GM12878 (cell line): ENCODE results near the gene SSH2. TPM values are rescaled to one million over a fixed set of nuclear protein-coding genes. Genes with fewer than 3 reads are reported as not detected.
A peak's percentile ranks its signal among the peaks of the same experiment; 100 is the strongest.

ENCODE experiments used
- ATAC-seq: fragments of 200-7000 bp; cut with Tn5 transposase; 3 replicates; pipeline ENCODE4 v1.9.1; 2020; ENCODE audit warnings: mild to moderate bottlenecking, moderate library complexity
- BruUV-seq: library from RNA; stranded (reverse); fragments of 400-500 nt; replicated peaks from 2 replicates; lab custom pipeline; 2021; lab: Mats Ljungman, UMichigan
- CTCF ChIA-PET: fragments of 300-600 bp; sonication (Branson Sonifier 250); formaldehyde crosslinking; extraction: SDS; loops from one replicate; lab custom pipeline; 2021; ENCODE audit warnings: inconsistent platforms; lab: Yijun Ruan, JAX
- POLR2A ChIA-PET: fragments of 350-600 bp; formaldehyde crosslinking; extraction: SDS; loops from one replicate; lab custom pipeline; 2021; ENCODE audit warnings: inconsistent platforms; lab: Charles Lee
- RAD21 ChIA-PET: fragments of 300-600 bp; sonication (Branson Sonifier 250); formaldehyde crosslinking; loops from one replicate; lab custom pipeline; 2023; ENCODE audit warnings: antibody characterized with exemption; ENCODE audit not compliant: unreplicated experiment; lab: Charles Lee
- SMC1A ChIA-PET: fragments of 300-600 bp; sonication (Branson Sonifier 250); formaldehyde crosslinking; loops from one replicate; lab custom pipeline; 2023; ENCODE audit not compliant: unreplicated experiment, uncharacterized antibody; lab: Charles Lee
- DNase-seq: peaks from one replicate; pipeline ENCODE4 v3.0.0-alpha.2; 2011; ENCODE audit warnings: low read depth, low spot score
- FAIRE-seq: peaks from 3 replicates; lab custom pipeline; 2011; peaks lifted over from hg19 to GRCh38; lab: Jason Lieb, UNC
- H2AFZ ChIP-seq: 2 replicates; pipeline ENCODE4 v1.6.0; 2011; ENCODE audit warnings: low read depth, low read length, control low read depth; ENCODE audit not compliant: control insufficient read depth
- H3K27ac ChIP-seq: 2 replicates; pipeline ENCODE4 v1.5.1; 2011; ENCODE audit warnings: control low read depth; ENCODE audit not compliant: control insufficient read depth, insufficient read depth
- H3K27me3 ChIP-seq, 2 experiments: replicated peaks in 1 of 2; 2 replicates each; pipeline versions ENCODE4 v1.6.0 to v1.6.1; 2011; ENCODE audit warnings: low read length in 1 of 2; ENCODE audit not compliant: control insufficient read depth in 2 of 2, insufficient read depth in 2 of 2
- H3K36me3 ChIP-seq, 2 experiments: 2 replicates each; pipeline ENCODE4 v1.5.1; 2011; ENCODE audit warnings: low read length in 1 of 2; ENCODE audit not compliant: control insufficient read depth in 2 of 2, insufficient read depth in 2 of 2
- H3K4me1 ChIP-seq: 2 replicates; pipeline ENCODE4 v1.6.1; 2011; ENCODE audit warnings: mild to moderate bottlenecking, low read length, moderate library complexity, mixed read lengths; ENCODE audit not compliant: control insufficient read depth, insufficient read depth
- H3K4me2 ChIP-seq: 2 replicates; pipeline ENCODE4 v1.6.0; 2011; ENCODE audit warnings: control low read depth; ENCODE audit not compliant: control insufficient read depth, insufficient read depth
- H3K4me3 ChIP-seq: fragments of 200-600 bp; sonication (generic); 2 replicates; pipeline ENCODE4 v1.5.1; 2016
- H3K79me2 ChIP-seq: 2 replicates; pipeline ENCODE4 v1.6.0; 2011; ENCODE audit warnings: low read length; ENCODE audit not compliant: control insufficient read depth, insufficient read depth
- H3K9ac ChIP-seq: 2 replicates; pipeline ENCODE4 v1.8.0; 2011; ENCODE audit warnings: low read length, control low read depth, mixed read lengths; ENCODE audit not compliant: control insufficient read depth, insufficient read depth
- H3K9me3 ChIP-seq: replicated peaks from 3 replicates; pipeline ENCODE4 v1.5.1; 2011; ENCODE audit warnings: mild to moderate bottlenecking, low read length; ENCODE audit not compliant: control insufficient read depth, insufficient read depth
- H4K20me1 ChIP-seq: 2 replicates; pipeline ENCODE4 v1.6.0; 2011; ENCODE audit not compliant: control insufficient read depth, insufficient read depth
- FOS ChIP-seq: IDR thresholded peaks from 3 replicates; pipeline ENCODE4 v1.6.1; 2011; ENCODE audit warnings: borderline replicate concordance; ENCODE audit not compliant: insufficient read length; ENCODE audit errors: extremely low read depth
- NFYA ChIP-seq: IDR thresholded peaks from 2 replicates; pipeline ENCODE4 v1.6.1; 2011; ENCODE audit warnings: low read depth, mild to moderate bottlenecking, low read length, improper control_type of control experiment, borderline replicate concordance
- RAD21 ChIP-seq: IDR thresholded peaks from 2 replicates; pipeline ENCODE4 v1.6.1; 2011; ENCODE audit warnings: mild to moderate bottlenecking, low read depth, low read length, moderate library complexity; ENCODE audit not compliant: insufficient read depth
- ZBED1 ChIP-seq: IDR thresholded peaks from 2 replicates; pipeline ENCODE4 v1.6.1; 2016; ENCODE audit warnings: borderline replicate concordance
- ZNF384 ChIP-seq: IDR thresholded peaks from 2 replicates; pipeline ENCODE4 v1.6.1; 2012; ENCODE audit warnings: low read depth, mild to moderate bottlenecking, low read length, improper control_type of control experiment, borderline replicate concordance
- ZSCAN29 ChIP-seq: fragments of 450-650 bp; IDR thresholded peaks from 2 replicates; pipeline ENCODE4 v1.6.1; 2017; ENCODE audit warnings: mild to moderate bottlenecking, moderate library complexity
- WGBS: methylation state at CpG from one replicate; pipeline ENCODE4 v1.1.6; 2016; ENCODE audit warnings: low lambda C conversion rate; ENCODE audit not compliant: insufficient replicate concordance, insufficient coverage; ENCODE audit errors: missing lambda C conversion rate; 5-methylcytosine and 5-hydroxymethylcytosine counted together
- in situ Hi-C: fragments of 300-500 bp; cut with MboI; formaldehyde crosslinking; loops from 9 replicates; pipeline ENCODE4 v1.14.3; 2018; ENCODE audit warnings: mixed read lengths
- intact Hi-C: fragments of 100-400 bp; cut with micrococcal nuclease; formaldehyde crosslinking; loops from one replicate; pipeline ENCODE4 v1.14.2; 2022; ENCODE audit not compliant: unreplicated experiment
- polyA plus RNA-seq, 11 experiments: library from polyadenylated mRNA; depleted of rRNA in 4 of 11; unstranded in 6 of 11; stranded (reverse) in 5 of 11; fragments of >200 nt; fragmentation: Nextera tagmentation in 4 of 11; fragmentation: Illumina TruSeq in 1 of 11; extraction: Ambion mirVana in 4 of 11; extraction: Trizol in 1 of 11; gene quantifications; 1 replicate in 1 of 11; 2 replicates in 10 of 11; pipeline versions ENCODE4 v1.2.1 to v1.2.3, GENCODE V29; 2011 to 2016; ENCODE audit warnings: inconsistent platforms in 2 of 11, missing spikeins in 2 of 11, low read depth in 1 of 11
- total RNA-seq, 4 experiments: library from RNA; depleted of rRNA in 3 of 4; stranded (reverse); fragments of >200 nt in 3 of 4; fragmentation: Illumina TruSeq in 1 of 4; extraction: Trizol in 1 of 4; gene quantifications; 2 replicates each; pipeline versions ENCODE4 v1.2.1 to v1.2.3, GENCODE V29; 2013 to 2021
- TF ChIP-seq, protein P1 (sequence below): IDR thresholded peaks from 2 replicates; pipeline ENCODE4 v1.6.1; 2012; ENCODE audit warnings: low read depth, low read length, improper control_type of control experiment
- TF ChIP-seq, protein P2 (sequence below): fragments of 450-650 bp; IDR thresholded peaks from 2 replicates; pipeline ENCODE4 v1.6.1; 2017; ENCODE audit warnings: mild to moderate bottlenecking, moderate library complexity

SSH2 gene
- total and polyA plus RNA-seq, 10 of the 15 experiments (the other 5 are each of a cell fraction or from before 2014, with no cell fraction given): 9.3 to 65.9 (median 34.0) TPM

DNA sequence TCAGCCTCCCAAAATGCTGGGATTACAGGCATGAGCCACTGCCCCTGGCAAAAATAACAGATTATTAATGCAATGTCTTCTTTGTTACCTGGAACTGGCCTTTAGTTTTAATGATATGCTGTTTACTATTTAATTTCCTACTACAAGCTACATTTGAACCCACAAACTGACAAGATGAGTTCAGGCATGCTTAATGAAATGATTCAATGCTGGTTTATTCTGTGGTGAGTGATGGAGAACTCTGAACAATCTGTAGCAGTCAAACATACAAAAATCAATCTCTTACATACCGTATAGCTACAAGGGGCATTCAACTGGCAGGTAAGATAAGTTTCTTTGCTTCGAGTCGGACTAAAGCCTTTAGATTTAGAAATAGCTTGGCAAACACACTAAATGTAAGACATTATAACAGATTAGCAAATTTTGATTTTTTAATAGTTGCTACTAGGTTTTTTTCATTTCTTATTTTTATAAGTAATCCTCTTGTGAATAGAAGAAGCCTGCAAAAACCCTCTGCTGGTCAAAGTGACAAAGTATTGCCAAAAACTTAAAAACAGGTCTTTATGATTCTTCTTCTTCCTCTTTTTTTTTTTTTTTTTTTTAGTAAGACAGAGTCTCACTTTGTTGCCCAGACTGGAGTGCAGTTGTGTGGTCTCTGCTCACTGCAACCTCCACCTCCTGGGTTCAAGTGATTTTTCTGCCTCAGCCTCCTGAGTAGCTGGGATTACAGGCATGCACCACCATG lies 138.5 kb downstream of the SSH2 start:
- ChIA-PET SMC1A (interaction anchor here (0.7 to 1.9 kb wide), 8 partner anchors 12 to 140 kb away, joined by 3 to 6 read pairs (median 3); no protein-coding TSS in a partner anchor), POLR2A (interaction anchor here (0.6 kb wide), 1 partner anchor 125 kb away, joined by 3 read pairs; no protein-coding TSS in a partner anchor), CTCF (interaction anchor here (0.8 to 2.8 kb wide), 7 partner anchors 12 to 304 kb away, joined by 3 to 14 read pairs (median 4); no protein-coding TSS in a partner anchor), RAD21 (interaction anchor here (0.5 to 1.4 kb wide), 2 partner anchors 16 to 152 kb away, joined by 3 to 4 read pairs; no protein-coding TSS in a partner anchor)
- Histone ChIP-seq H3K4me1 (no peaks in the 10 kb centered on the region), H3K4me3 (no peak overlapping the region), H3K27ac (no peak overlapping the region), H3K9me3 (no peaks in the 10 kb centered on the region), H3K79me2 (no peaks in the 10 kb centered on the region), H3K36me3 (no peaks in the 10 kb centered on the region; a peak in 2 of 4 replicates), H3K4me2 (no peak overlapping the region), H4K20me1 (no peaks in the 10 kb centered on the region), H2AFZ (no peak overlapping the region), H3K27me3 (no peaks in the 10 kb centered on the region), H3K9ac (no peak overlapping the region)
- FAIRE-seq: no peak
- no peak for DNase-seq
- in situ Hi-C loops (no loop called here), intact Hi-C loops (no loop called here)
- ATAC-seq: no peak
- TF ChIP-seq FOS: no peak
- TF ChIP-seq ZNF384: 0 out of 2 replicates have a peak, but pooled peaks have one; percentile 27
- no TSS peak for BruUV-seq
- 95% methylated on average over 3 of the region's 3 CpGs for WGBS

DNA sequence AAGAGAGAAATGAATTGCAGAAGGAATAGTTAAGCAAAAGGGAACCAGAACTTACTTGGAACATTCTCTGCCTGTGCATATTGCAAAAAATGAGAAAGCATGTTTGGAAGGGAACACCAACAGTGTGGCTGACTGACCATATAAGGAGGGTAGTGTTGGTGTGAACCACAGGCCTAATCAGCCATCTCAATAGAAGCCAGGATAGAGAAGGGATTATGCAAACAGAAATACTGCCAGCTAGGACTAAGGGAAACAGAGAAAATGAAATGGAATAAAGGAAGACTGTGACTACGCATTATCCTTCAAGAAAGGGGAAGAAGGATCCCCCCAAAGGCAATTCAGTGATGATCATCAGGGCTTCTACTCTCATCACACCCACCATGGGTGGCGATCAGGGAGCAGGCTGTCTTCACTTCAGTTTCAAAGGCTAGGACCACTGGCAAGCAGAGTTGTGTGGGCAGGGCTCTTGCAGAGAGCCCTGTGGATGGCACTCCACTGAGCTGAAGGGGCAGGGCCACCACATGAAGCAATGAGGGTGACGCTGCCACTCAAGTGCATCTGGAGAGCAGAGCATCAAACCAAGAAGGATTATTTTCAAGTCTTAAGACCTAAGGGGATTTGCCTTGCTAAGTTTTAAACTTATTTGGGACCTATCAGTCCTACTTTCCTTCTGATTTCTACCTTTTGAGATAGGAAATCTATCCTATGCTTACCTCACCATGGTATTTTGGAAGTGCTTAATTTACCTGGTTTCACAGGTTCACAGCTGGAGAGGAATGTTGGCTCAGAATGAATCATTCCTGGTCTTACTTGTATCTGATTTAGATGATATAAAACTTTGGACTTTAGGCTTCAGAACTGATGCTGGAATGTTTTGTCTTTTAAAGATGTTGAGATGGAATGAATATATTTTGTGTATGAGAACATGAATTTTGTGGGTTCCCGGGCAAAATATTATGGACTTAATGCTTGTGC lies 140.5 kb downstream of the SSH2 start:
- H3K36me3 ChIP-seq: no peaks in the 10 kb centered on the region; a peak in 2 of 4 replicates
- H3K9ac ChIP-seq: no peak overlapping the region
- in situ Hi-C loops (no loop called here), intact Hi-C loops (no loop called here)
- SMC1A ChIA-PET: no interaction called here
- H3K27ac ChIP-seq: no peak overlapping the region
- WGBS: 96% methylated on average over 4 of the region's 4 CpGs
- FAIRE-seq (no peak), ATAC-seq (no peak), DNase-seq (no peak)
- H3K9me3 ChIP-seq: no peaks in the 10 kb centered on the region
- H3K4me3 ChIP-seq: no peak overlapping the region
- no peak overlapping the region for H2AFZ ChIP-seq
- H4K20me1 ChIP-seq: no peaks in the 10 kb centered on the region
- no peaks in the 10 kb centered on the region for H3K79me2 ChIP-seq
- H3K27me3 ChIP-seq: no peaks in the 10 kb centered on the region
- POLR2A ChIA-PET: no interaction called here
- CTCF ChIA-PET: no interaction called here
- RAD21 ChIA-PET: no interaction called here
- no TSS peak for BruUV-seq
- H3K4me1 ChIP-seq: no peaks in the 10 kb centered on the region
- no peak overlapping the region for H3K4me2 ChIP-seq
- TF ChIP-seq, protein P1, sequence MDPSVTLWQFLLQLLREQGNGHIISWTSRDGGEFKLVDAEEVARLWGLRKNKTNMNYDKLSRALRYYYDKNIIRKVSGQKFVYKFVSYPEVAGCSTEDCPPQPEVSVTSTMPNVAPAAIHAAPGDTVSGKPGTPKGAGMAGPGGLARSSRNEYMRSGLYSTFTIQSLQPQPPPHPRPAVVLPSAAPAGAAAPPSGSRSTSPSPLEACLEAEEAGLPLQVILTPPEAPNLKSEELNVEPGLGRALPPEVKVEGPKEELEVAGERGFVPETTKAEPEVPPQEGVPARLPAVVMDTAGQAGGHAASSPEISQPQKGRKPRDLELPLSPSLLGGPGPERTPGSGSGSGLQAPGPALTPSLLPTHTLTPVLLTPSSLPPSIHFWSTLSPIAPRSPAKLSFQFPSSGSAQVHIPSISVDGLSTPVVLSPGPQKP: no peak
- TF ChIP-seq ZSCAN29: no peak
- TF ChIP-seq RAD21: no peak
- no peak for TF ChIP-seq NFYA
- TF ChIP-seq ZBED1: no peak
- TF ChIP-seq, protein P2, sequence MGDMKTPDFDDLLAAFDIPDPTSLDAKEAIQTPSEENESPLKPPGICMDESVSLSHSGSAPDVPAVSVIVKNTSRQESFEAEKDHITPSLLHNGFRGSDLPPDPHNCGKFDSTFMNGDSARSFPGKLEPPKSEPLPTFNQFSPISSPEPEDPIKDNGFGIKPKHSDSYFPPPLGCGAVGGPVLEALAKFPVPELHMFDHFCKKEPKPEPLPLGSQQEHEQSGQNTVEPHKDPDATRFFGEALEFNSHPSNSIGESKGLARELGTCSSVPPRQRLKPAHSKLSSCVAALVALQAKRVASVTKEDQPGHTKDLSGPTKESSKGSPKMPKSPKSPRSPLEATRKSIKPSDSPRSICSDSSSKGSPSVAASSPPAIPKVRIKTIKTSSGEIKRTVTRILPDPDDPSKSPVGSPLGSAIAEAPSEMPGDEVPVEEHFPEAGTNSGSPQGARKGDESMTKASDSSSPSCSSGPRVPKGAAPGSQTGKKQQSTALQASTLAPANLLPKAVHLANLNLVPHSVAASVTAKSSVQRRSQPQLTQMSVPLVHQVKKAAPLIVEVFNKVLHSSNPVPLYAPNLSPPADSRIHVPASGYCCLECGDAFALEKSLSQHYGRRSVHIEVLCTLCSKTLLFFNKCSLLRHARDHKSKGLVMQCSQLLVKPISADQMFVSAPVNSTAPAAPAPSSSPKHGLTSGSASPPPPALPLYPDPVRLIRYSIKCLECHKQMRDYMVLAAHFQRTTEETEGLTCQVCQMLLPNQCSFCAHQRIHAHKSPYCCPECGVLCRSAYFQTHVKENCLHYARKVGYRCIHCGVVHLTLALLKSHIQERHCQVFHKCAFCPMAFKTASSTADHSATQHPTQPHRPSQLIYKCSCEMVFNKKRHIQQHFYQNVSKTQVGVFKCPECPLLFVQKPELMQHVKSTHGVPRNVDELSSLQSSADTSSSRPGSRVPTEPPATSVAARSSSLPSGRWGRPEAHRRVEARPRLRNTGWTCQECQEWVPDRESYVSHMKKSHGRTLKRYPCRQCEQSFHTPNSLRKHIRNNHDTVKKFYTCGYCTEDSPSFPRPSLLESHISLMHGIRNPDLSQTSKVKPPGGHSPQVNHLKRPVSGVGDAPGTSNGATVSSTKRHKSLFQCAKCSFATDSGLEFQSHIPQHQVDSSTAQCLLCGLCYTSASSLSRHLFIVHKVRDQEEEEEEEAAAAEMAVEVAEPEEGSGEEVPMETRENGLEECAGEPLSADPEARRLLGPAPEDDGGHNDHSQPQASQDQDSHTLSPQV: no peak
